GM19395 (cell line): ENCODE data around the gene KRT33A.
A peak's percentile ranks its signal among the peaks of the same experiment; 100 is the strongest.
"Not testable (repeated sequence)": the region's sequence is repeated elsewhere in the genome, so short reads cannot be mapped to it uniquely, and the experiment has no call there.

Source experiments
- ATAC-seq: cut with Tn5 transposase; IDR thresholded peaks from one replicate; pipeline ENCODE4 v1.9.1; 2021; ENCODE audit warnings: mild to moderate bottlenecking, moderate library complexity; ENCODE audit not compliant: unreplicated experiment

Gene KRT33A

DNA sequence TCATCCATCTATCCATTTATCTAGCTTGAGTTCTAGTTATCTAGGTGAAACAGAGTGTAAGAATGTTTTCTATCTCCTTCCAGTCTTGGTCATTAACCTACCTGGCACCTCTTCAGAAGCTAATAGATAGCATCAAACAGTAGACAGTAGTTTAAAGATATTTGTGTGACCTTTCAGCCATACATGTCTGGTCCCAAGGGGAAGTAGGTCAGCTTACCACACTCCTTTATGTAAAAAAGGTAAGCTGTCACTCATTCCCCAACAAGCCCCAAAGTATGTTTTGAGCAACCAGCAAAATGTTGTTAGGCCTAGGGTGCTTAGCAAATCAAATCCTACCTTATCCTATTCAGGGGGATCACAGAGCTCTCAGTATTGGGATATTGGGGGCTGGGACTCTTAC is 15.4 kb upstream of the KRT33A start:
- ATAC-seq, result no peak

DNA sequence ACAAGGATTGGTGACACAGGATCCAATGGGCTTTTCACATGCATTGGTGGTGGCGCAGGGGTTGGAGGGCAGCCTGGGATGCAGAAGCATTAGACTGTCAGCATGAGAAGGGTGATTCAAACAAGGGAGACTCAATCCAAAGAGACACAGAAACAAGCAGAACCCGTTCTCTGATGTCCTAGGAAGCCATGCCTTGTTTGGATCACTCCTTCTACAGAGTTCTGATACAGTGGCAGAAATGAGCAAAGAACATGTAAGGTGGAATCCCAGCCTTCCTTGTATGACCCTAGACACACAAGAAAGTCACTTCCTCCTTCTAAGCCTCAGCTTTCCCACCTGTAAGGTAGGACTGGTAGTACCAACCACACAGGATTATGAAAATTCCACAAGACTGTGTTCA is 13.3 kb upstream of the KRT33A start:
- no peak for ATAC-seq

GRCh38 chr17:41360296-41360995 is 9.8 kb upstream of the KRT33A start:
- ATAC-seq, result no peak

DNA sequence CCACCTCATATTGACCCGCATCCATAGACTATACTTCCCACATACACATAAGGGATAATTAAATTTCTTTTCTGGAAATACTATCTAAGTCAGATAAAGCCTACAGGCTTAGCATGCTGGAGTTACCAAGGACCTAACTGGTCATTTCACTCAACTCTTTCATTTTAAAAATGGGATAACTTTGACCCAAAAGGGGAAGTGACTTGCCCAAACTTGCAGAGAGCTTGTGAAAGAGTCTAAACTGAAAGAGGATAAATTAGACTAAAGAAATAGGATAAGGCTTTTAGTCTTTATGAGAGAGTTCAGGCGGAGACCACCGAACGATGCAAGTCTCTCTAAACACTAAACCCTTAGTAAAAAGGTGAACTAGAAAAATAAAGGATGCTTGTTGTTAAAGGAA is 3.9 kb upstream of the KRT33A start:
- no peak for ATAC-seq

DNA sequence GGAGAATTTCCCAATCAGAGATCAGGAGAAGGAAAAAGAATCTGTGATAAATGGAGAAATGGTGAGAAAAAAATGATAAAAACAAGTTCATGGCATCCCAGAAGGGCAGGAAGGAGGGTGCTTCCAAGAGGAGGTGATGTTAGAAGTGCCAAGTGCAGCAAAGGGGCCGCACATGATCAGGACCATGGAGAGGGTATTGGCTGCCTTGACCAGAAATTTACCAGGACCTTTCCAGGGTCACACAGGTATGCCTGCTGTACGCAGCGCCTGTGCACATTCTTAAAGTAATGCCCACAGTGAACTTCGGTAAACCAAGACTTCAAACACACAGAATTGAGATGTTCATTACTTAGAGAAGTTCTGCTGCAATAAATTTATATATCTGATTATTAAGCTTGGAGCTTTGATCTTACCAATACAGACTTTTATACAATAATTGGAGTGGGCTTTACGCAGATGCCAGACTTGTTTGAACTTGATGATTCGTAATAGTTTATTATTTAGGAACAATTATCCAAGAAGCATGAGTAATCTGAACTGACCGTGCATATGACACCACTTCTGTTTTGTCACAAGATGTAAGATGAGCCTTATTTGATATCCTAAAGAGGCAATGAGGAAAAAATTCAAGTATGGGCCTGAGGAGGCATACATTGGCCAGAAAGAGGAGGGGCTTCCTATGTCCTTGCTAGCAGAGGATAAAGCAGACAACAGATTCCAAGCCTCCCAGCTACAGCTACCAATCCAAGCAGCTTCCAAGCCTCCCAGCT is 2.2 kb upstream of the KRT33A start:
- no peak for ATAC-seq

- no peak for ATAC-seq
Observed at GRCh38 chr17:41351177-41351576, 549 bp upstream of the KRT33A start.

DNA sequence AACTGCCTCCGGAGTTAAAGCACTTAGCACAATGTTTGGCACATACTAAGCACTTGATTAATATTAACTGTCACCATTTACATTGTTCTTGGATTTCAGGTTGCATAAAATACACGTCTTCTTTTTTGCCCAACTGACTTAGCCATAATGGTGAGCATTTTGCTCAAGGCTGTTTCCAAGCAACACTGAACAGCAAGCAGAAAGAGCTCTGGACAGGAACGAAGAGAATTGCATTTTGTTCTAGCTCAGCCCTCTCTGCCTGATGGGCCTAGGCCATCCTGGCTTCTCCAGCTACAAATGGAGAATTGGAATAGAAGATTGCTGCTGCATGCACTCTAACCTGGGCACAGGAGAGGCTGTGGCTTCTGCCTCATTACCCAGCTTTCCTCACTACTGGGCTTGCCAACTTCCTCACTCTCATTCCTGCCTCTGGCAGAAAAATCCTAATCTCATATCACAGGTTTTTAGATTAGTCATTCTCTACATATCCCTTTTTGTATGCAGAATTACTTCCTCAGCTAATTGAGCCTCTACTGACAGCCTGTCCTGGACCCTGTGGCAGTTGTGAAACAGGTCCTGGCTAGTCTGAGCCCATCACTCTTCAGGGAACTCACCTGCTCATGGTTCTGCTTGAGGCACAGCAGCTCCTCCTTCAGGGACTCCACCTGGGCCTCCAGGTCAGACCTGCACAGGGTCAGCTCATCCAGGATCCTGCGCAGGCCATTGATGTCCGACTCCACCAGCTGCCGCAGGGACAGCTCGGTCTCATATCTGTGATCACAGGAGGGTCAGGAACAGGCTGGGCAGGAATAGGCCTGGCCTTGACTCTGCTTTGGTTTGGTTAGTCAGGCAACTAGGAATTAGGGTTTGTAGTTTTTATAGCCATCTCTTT is 2.5 kb downstream of the KRT33A start:
- no peak for ATAC-seq

- ATAC-seq, result not testable (repeated sequence)
Observed at GRCh38 chr17:41346421-41346820, 4.2 kb downstream of the KRT33A start.

DNA sequence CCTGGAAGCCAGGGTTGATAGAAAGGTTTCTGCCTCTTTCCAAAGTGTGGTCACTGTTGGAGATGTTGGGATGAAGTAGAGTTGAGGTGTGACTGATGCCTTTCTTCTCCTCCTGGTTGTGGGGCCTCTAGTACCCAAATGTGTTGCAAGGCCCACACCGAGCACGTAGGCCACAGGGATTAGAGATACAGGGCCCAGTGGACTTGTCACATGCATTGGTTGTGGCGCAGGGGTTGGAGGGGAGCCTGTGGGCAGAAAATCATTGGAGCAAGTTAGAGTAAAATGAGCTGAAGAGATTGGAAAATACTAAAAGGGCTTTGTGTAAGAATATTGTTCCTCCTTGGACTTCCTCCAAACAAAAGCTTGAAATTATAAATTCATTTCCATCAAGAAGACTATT is 4.6 kb downstream of the KRT33A start:
- ATAC-seq, result no peak

DNA sequence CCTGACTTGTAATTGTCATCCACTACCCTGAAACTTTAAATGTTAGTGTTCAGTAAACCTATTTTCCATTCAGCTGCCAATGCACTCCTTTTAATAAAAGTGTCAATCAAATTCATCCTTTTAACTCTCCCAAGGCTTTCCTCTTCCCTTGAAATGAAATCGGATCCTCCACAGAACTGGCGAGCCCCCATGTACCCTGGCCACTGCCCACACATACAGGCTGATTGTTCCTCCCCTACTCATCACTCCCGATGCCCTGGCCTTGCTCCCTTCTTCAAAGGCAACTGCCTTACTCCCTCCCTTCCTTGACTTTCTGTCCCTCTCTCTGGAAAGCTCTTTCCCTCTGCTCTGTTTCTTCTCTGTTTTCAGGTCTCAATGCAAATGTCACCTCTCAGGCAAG is 7.6 kb downstream of the KRT33A start:
- ATAC-seq, result no peak

- ATAC-seq, result peak; percentile 48
Observed at GRCh38 chr17:41340934-41341861, 9.4 kb downstream of the KRT33A start.

- ATAC-seq, result no peak
Observed at GRCh38 chr17:41340494-41340893, 10.1 kb downstream of the KRT33A start.

DNA sequence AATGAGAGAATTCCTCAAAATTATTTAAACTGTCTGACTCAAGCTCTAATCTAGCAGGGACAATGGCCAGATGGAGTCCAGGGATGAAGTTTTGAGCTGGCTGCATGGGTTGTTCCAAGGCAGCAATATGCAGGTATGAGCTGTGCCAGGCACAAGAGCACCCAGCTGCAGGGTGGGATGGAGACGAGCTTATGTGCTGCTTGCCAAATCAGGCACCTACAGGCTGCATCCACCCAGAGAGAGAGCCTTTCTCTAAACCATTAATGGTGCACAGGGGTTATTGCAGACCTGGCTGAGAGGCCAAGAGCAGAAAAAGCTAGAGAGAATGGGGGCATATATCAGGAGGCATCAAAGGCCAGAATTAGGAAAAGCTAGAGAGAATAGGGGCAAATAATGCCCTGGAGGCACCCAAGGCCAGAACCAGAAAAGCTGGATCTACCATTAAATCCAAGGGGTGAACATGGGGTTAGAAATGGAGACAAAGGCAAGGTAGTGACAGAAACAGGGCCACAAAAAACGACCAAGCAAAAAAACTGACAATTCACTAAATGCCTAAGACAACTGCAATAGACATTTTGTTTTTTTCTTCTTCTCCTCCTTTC is 11.0 kb downstream of the KRT33A start:
- no peak for ATAC-seq

DNA sequence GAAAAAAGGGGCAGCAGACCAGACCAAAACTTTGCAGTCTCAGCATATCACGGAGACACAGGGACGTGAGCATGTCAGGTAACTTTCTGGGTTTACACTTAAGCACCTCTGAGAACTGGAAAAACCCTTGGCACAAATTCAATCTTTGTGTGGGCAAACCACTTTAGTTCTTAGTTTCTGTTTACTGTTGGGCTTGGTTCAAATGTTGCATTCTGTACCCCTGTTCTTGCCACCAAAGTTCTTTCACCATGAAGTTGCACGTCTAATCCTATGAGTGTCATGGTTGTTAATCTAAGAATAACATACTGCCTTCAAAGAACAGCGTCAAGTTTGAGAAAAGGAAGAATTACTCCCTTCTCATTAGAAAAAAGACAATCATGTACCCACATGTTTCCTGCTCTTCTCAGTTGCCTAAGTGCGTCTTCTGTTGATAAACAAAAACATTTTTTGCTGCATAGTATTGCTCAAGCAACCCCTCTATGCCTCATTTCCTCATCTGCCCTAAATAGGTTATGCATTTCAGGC is 11.6 kb downstream of the KRT33A start:
- ATAC-seq, result no peak

DNA sequence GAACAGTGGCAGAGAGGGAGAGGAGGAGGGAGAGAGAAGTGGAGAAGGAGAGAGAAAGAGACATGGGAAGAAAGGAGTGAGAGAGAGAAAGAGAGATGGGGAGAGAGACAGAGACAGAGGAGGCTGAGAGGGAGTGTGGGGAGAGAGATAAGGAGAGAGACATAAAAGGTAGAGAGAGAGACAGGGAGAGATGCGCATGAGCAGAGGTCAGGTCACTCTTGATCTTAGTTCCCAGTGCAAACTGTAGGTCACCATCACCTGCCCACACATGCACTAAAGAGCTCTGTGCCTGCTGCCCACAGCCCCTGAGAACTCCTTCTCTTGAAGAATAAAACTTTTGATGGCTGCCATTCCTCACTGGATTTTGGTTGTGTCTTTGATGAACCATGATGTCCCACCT is 14.9 kb downstream of the KRT33A start:
- no peak for ATAC-seq

DNA sequence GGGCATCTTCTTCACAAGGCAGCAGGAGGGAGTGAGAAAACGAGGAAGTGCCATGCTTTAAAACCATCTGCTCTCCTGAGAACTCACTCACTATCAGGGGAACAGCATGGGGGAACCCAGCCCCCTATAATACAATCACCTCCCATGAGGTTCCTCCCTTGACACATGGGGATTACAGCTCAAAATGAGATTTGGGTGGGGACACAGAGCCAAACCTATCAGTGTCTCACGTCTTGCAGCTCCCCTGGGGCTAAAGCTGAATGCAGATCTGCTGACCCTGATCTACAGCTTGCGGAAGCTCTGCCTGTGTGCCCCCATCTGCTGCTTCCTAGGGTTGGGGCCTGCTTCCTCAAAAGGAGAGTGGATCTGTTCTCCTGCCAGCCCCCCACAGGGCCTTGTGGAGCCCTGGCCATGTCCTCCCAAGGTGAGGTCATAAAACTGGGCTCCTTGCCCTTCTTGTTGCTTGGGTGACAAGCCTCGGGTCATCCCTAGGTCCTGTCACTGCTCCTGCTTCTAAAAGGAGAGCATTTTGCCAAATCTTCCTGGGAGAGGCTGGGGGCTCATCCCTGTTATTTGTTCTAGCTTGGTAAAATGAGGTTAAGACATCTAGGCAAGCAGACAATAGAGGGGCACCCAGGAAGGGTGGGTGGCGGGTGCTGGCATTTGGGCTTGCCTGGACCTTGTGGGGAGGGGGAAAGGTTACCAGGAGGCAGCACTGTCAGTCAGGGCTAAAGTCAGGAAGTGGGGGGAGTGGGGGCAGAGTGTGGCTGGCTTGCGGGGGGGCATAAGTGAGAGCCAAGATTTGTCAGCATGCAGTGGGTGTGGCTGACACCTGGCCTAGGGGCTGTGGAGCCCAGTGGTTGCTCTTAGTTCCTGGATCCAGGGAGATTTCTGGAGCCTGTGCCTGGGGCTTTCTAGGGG is 16.0 kb downstream of the KRT33A start:
- ATAC-seq, result no peak

GRCh38 chr17:41333836-41334235 is 16.8 kb downstream of the KRT33A start:
- no peak for ATAC-seq

GRCh38 chr17:41333098-41333497 is 17.5 kb downstream of the KRT33A start:
- no peak for ATAC-seq

DNA sequence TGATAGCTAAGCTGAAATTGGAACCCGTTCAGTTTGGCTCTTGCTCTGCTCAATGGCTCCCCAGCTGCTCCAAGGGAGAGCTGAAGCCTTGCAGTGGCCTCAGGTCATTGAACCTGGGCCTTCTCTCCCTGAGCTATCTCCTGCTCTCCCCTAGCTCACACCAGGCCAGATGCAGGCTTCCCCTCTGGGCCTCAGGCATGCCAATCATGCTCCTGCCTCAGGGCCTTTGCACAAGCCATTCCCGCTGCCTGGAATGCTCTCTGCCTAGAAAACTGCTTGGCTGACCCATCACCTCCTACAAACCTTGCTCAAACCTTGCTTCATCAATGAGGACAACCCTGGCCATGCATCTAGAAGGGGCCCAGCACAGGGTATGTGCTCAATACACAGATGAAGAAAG is 18.4 kb downstream of the KRT33A start:
- ATAC-seq, result no peak
